CD4-positive, alpha-beta T cell treated with Interleukin-2 at 100 ng/mL for 4 hours (primary cell): ENCODE data around the gene ACE2.

ENCODE experiments used
- DNase-seq: peaks from one replicate; pipeline ENCODE4 v3.0.0-alpha.2; 2020; ENCODE audit warnings: low spot score

Gene ACE2

DNA sequence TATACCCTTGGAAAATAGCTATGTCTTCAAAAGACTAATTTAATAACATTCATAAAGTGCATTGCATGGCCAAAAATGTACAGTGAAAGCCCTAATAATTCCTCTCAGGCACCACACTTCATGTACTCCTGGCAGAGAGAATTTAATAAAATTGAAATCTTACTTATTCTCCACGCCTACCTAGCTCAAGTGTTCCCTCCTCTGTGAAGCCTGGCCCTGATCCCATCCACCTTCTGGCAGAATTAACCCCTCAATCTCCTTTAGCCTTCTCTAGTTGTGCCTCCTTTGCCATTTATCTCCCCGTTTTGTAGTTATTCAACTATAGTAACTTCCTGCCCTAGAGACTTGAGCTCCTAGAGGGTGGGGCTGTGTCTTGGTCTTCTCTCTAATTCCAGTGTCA lies 26.7 kb downstream of the ACE2 start:
- DNase-seq: no peak

GRCh38 chrX:15570145-15570544 lies 30.6 kb downstream of the ACE2 start:
- DNase-seq: no peak

- no peak for DNase-seq
These were observed 32.7 kb downstream of the ACE2 start for GRCh38 chrX:15567886-15568616.

DNA sequence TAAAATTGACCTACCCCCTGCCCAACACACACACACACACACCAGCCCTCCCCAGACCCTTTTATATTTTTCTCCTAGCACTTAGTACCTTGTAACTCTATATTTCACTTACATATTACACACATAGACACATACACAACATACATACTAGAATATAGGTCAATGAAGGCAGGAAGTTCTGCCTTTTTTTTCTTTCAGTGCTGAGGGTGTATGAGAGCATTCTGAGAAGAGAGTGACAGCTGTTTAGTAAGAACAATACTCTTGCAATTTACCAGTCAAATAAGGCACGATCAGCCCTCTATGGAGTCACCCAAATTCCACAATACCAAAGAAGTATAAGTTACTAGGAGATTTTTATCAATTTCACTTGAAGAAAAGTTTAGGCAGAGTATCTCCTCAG lies 33.5 kb downstream of the ACE2 start:
- DNase-seq: no peak

- DNase-seq: no peak
These were observed 34.5 kb downstream of the ACE2 start for GRCh38 chrX:15566244-15566643.

GRCh38 chrX:15564981-15565579 lies 35.7 kb downstream of the ACE2 start:
- DNase-seq: no peak

DNA sequence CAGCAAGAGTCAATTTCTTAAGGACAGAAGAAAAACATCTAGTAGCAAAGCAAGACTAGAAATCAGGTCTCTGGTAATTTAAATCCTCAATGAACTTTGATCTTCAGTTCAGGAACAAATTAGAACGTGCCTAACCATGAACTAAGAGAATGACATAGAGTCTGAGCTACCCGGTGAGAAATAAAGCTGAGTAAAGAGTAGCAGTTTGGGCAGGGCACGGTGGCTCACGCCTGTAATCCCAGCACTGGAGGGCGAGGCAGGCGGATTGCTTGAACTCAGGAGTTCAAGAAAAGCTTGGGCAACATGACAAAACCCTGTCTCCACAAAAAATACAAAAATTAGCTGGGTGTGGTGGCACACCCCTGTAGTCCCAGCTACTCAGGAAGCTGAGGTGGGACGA lies 37.7 kb downstream of the ACE2 start:
- DNase-seq: no peak

DNA sequence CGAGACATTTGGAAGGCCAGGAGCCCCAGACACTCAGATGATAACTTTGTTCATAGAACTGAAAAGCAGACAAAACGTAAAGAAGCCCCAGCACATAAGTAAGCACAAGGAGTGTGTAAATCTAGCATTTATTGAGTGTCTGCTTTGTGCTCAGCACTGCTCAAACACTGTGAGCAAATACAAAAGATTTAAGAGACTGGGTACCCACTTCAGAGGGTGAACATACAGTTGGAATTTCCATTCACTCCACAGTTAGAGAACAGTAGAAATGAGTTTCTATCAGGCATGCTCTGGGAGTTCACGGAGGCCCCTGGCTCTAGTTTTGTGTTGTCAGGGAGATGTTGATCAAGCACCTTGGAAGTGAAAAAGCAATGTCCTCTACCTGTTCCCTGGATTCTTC lies 39.8 kb downstream of the ACE2 start:
- no peak for DNase-seq

DNA sequence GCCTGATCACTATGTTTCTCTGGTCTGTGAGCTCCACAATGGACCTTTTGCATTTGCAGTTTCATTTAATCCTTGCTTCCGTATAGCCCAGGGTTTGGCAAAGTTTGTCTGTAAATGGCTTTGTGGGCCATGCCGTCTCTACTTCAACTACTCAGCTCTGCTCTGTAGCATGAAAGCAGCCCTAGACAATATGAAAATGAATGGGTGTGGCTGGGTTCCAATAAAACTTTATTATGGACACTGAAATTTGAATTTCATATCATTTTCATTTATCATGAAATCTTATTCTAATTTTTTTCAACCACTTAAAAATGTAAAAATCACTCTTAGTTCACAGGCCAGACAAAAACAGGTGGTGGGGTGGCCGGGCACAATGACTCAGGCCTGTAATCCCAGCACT lies 41.5 kb downstream of the ACE2 start:
- DNase-seq: no peak

- no peak for DNase-seq
These were observed 51.4 kb downstream of the ACE2 start for GRCh38 chrX:15549189-15550012.

- DNase-seq: no peak
These were observed 53.4 kb downstream of the ACE2 start for GRCh38 chrX:15547356-15547755.

GRCh38 chrX:15546745-15547144 lies 54.0 kb downstream of the ACE2 start:
- DNase-seq: no peak

- DNase-seq: no peak
These were observed 70.4 kb downstream of the ACE2 start for GRCh38 chrX:15530318-15530717.

DNA sequence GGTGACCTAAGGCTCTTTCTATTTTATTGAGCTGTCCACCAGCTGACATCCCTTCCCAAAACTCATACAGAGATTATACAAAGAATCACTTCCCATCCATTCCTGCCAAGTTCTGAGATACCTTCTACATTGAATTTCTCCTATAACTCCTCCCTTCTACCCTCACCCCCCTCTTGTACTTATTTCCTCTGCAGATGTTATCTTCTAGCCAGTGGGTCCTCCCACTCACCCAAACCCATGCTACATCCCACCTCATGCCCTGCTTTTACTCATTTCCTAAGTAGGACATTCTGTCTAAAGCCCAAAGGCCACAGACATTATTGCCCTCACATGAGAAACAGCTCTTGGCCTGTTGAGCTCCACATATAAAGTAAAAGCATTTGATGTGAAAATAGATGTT lies 71.6 kb downstream of the ACE2 start:
- no peak for DNase-seq

GRCh38 chrX:15525664-15526416 lies 74.9 kb downstream of the ACE2 start:
- no peak for DNase-seq

GRCh38 chrX:15524417-15524816 lies 76.3 kb downstream of the ACE2 start:
- no peak for DNase-seq

DNA sequence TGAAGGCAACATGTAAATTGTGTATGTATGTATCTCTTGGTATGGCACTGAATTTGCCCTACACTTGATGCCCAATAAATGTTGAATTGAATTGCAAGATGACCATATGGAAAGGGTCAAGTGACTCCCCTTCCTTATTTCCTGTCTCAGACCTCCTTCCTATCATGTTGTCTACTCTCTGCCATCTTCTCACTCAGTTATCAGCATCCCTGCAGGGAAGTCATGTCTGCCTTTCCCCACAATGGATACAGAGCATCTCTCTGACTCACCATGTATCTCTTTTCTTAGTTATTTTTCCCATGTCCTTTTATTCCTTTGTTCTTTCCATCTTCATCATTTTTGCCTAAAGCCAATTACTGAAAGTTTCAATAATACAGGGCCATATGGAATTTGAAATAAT lies 77.7 kb downstream of the ACE2 start:
- no peak for DNase-seq

- no peak for DNase-seq
These were observed 78.3 kb downstream of the ACE2 start for GRCh38 chrX:15522464-15522863.

DNA sequence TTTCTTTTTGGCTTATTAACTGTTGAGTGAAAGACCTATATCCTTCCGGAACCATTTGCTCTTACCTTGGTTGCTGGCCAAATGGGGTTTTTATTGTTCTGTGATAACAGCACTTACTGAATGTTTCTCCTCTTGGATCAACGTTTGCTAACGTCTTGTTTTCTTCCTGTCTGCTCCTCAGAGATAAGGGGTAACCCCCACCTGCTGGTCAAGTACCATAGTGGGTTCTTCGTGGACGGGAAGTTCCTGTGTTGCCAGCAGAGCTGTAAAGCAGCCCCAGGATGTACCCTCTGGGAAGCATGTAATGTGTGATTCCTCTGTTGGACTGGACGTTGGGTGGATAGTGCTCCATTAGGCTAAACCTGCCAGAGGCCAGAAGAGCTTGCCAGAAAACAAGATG lies 84.8 kb downstream of the ACE2 start:
- no peak for DNase-seq

- DNase-seq: no peak
These were observed 86.5 kb downstream of the ACE2 start for GRCh38 chrX:15514279-15514678.

DNA sequence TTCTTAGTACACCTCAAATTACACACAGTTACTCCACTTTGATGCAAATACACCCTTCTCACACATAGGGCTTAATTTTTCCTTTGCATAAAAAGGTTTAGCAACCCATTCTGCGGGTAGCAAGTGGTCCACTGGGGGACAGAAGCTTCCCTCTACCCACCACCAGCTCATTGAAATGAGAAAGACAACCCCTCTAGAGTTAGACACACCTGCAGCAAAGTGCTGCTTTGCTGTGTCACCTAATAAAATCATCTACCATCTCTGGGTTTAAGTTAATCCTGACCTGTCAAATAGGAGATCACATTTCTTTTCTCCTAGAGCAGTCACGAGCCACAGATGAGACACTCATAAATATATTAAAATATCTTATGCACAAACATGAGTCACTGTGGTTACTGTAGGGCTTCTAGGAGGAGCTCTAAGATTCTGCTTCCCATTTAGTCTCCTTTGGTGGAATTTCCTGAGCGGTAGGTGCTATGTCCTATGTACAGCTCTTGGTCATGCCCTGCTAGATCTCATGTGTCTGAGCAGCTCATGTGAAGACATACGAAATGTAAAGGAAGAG lies 88.3 kb downstream of the ACE2 start:
- DNase-seq: no peak

- DNase-seq: no peak
These were observed 89.2 kb downstream of the ACE2 start for GRCh38 chrX:15511563-15511962.
